Muscle of leg (tissue), 11 donors: ENCODE measurements around the gene IFITM5. TPM values are rescaled to one million over a fixed set of nuclear protein-coding genes. Genes with fewer than 3 reads are reported as not detected.
"Not testable (repeated sequence)": the region's sequence is repeated elsewhere in the genome, so short reads cannot be mapped to it uniquely, and the experiment has no call there.

Experiments
- DNase-seq: peaks from one replicate; pipeline ENCODE4 v3.0.0; 2013
- H3K27ac ChIP-seq: one replicate; pipeline ENCODE4 v1.5.1; 2013; ENCODE audit warnings: mild to moderate bottlenecking, low read length, control low read depth
- H3K27me3 ChIP-seq: one replicate; pipeline ENCODE4 v1.6.1; 2013; ENCODE audit warnings: low read length; ENCODE audit not compliant: control insufficient read depth, insufficient read depth
- H3K36me3 ChIP-seq: one replicate; pipeline ENCODE4 v1.6.1; 2013; ENCODE audit warnings: low read length; ENCODE audit not compliant: control insufficient read depth, insufficient read depth
- H3K4me1 ChIP-seq: one replicate; pipeline ENCODE4 v1.6.1; 2013; ENCODE audit warnings: low read length; ENCODE audit not compliant: control insufficient read depth, insufficient read depth
- H3K4me3 ChIP-seq: one replicate; pipeline ENCODE4 v1.5.1; 2013; ENCODE audit warnings: low read length, control low read depth
- H3K9me3 ChIP-seq: replicated peaks from 2 replicates; pipeline ENCODE4 v1.6.1; 2013; ENCODE audit warnings: low read depth, low read length; ENCODE audit not compliant: control insufficient read depth
- WGBS: methylation state at CpG from one replicate; pipeline ENCODE4 v1.1.5; 2013; ENCODE audit warnings: missing lambda C conversion rate; ENCODE audit not compliant: insufficient coverage; 5-methylcytosine and 5-hydroxymethylcytosine counted together
- polyA plus RNA-seq, 8 donors: library from polyadenylated mRNA; unstranded; fragments of 120-200 nt; gene quantifications; one replicate each; pipeline versions ENCODE4 v1.2.1 to v1.2.3, GENCODE V29; 2013; ENCODE audit warnings: inconsistent platforms in 1 of 8, low replicate concordance in 1 of 8; ENCODE audit not compliant: insufficient read length in 8 of 8, insufficient read depth in 1 of 8
- total RNA-seq: library from RNA; stranded (reverse); fragments of 120-200 nt; gene quantifications from one replicate; pipeline ENCODE4 v1.2.4, GENCODE V29; 2013

Gene IFITM5
- total and polyA plus RNA-seq, 9 donors = not detected

- WGBS = no CpG with 5 or more reads among the region's 14 CpGs
- H3K4me3 ChIP-seq = peak overlapping the region; percentile 15
- peaks cover 26% of the 10 kb centered on the region for H3K27me3 ChIP-seq
- peak overlapping the region; percentile 71 for H3K27ac ChIP-seq
- peaks cover 8% of the 10 kb centered on the region for H3K36me3 ChIP-seq
- no peaks in the 10 kb centered on the region for H3K9me3 ChIP-seq
- no peak for DNase-seq
- H3K4me1 ChIP-seq = peaks cover 60% of the 10 kb centered on the region
Measured at GRCh38 chr11:312092-312816, 12.9 kb upstream of the IFITM5 start.

- no CpG with 5 or more reads among the region's 71 CpGs for WGBS
Measured at GRCh38 chr11:311013-311748, 11.9 kb upstream of the IFITM5 start.

GRCh38 chr11:309979-310572 is 10.8 kb upstream of the IFITM5 start:
- 9% methylated on average over 2 of the region's 18 CpGs for WGBS
- Histone ChIP-seq H3K27ac (peak overlapping the region; percentile 78), H3K4me3 (peak overlapping the region; percentile 34), H3K4me1 (peaks cover 61% of the 10 kb centered on the region)
- H3K27me3 ChIP-seq, DNase-seq, H3K9me3 ChIP-seq, H3K36me3 ChIP-seq: not testable (repeated sequence)

More at GRCh38 chr11:311013-311748, 11.9 kb upstream of the IFITM5 start:
- DNase-seq, H3K27ac ChIP-seq, H3K36me3 ChIP-seq, H3K9me3 ChIP-seq: not testable (repeated sequence)
- H3K4me3 ChIP-seq = peak overlapping the region; percentile 25
- peaks cover 18% of the 10 kb centered on the region for H3K27me3 ChIP-seq
- peaks cover 63% of the 10 kb centered on the region for H3K4me1 ChIP-seq

GRCh38 chr11:308740-309665 is 9.7 kb upstream of the IFITM5 start:
- 72% methylated on average over 14 of the region's 24 CpGs for WGBS
- Histone ChIP-seq H3K4me3 (peak overlapping the region; percentile 28), H3K4me1 (peaks cover 57% of the 10 kb centered on the region), H3K27ac (peak overlapping the region; percentile 69)
- DNase-seq, H3K27me3 ChIP-seq, H3K9me3 ChIP-seq, H3K36me3 ChIP-seq: not testable (repeated sequence)

DNA sequence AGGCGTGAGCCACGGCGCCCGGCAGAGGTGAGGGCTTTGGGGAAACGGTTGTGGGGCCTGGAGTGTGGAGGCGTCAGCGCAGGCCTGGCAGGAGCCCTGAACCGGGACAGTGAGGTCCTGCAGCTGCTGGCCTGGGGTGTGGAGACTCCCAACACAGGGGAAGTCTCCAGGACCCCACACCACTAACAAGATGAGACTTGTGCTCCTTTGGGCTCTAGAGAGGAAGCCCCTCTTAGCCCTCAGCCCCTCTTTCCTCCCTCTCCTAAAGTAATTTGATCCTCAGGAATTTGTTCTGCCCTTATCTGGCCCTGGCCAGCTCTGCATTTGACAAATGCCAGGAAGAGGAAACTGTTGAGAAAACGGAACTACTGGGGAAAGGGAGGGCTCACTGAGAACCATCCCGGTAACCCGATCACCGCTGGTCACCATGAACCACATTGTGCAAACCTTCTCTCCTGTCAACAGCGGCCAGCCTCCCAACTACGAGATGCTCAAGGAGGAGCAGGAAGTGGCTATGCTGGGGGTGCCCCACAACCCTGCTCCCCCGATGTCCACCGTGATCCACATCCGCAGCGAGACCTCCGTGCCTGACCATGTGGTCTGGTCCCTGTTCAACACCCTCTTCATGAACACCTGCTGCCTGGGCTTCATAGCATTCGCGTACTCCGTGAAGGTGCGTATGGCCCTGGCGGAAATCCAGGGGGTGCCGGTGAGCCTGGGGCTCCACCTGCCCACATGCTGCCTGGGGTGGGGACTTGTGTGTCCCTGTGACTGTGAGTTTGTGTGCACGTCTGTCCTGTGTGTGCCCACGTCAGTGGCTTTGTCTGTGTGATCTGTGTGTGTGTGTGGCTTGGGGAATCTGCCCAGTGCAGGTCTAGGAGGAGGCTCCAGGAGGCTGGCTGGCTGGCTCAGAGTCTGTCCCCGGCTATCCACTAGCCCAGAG is 8.7 kb upstream of the IFITM5 start, which contains the start of gene IFITM2:
Gene IFITM2 (plus strand): TSS at position 51 of the 943 bp plus-strand sequence. CDS start 377 bp downstream, at position 428.
- H3K4me3 ChIP-seq = peak within 1 kb of the TSS; percentile 61
- not testable (repeated sequence) for H3K27me3 ChIP-seq, H3K36me3 ChIP-seq, H3K9me3 ChIP-seq
- 0% methylated on average over 9 of the region's 28 CpGs for WGBS
- H3K4me1 ChIP-seq = peaks cover 47% of the 10 kb centered on the region
- DNase-seq = peak; percentile 87
- H3K27ac ChIP-seq = peak within 1 kb of the TSS; percentile 93

DNA sequence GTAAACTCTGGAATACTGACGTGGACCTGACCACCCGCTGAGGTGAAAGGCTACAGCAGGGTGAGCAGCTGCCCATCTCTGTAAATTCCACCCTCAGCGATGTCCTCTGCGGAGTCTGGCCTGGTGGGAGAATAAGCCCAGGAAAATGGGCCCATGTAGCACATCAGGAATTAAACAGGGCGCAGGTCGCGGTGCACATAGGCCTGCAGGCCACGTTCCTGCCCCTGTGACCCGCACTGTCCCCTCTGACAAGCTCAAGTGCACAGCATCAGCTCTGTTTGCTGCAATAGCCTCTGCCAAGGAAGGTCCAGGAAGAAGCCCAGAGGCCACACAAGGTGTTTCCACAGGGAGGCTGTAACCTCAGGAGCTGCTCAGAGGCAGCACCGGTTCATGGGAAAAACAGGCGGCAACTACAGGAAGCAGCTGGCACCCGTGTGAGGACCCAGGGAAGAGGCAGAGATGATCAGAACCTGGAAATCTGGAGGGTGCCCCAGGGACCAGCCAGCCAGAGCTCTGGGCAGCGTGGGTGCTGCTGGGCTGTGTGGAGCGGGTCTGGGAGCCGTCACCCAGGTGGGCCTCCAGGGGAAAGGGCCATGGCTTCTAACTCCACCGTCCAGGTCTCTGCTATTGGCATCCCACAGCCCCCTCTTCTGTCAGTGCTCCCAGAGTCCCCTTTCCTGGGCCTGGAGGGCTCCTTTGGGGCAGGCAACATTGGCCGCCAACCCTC is 7.5 kb upstream of the IFITM5 start:
- peaks cover 38% of the 10 kb centered on the region for H3K4me1 ChIP-seq
- H3K36me3 ChIP-seq = no peaks in the 10 kb centered on the region
- no peak for DNase-seq
- H3K27ac ChIP-seq = peak overlapping the region; percentile 93
- H3K27me3 ChIP-seq = no peaks in the 10 kb centered on the region
- 83% methylated on average over 13 of the region's 17 CpGs for WGBS
- H3K4me3 ChIP-seq = no peak overlapping the region
- no peaks in the 10 kb centered on the region for H3K9me3 ChIP-seq

DNA sequence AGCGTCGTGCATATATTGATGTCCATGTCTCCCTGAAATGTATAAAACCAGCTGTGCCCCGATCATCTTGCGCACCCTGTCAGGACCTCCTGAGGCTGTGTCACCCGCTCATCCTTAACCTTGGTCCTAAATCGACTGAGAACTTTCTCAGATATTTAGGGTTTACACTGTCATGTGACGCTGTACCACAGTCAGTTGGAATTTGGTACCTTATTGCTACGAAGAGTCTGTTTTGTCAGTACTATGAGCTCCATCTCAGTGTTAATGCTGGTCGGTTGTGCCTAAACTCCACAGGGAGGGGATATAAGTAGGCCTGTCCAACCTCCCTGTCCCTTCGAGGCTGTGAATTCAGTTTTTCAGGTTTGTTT is 6.5 kb upstream of the IFITM5 start:
- WGBS = 75% methylated on average over 9 of the region's 10 CpGs

GRCh38 chr11:304915-305843 is 5.9 kb upstream of the IFITM5 start:
- no peak overlapping the region for H3K4me3 ChIP-seq
- H3K4me1 ChIP-seq = peaks cover 40% of the 10 kb centered on the region
- H3K27ac ChIP-seq = no peak overlapping the region
- WGBS = 50% methylated on average over 8 of the region's 19 CpGs
- no peaks in the 10 kb centered on the region for H3K9me3 ChIP-seq
- H3K27me3 ChIP-seq = peaks cover 6% of the 10 kb centered on the region
- H3K36me3 ChIP-seq = no peaks in the 10 kb centered on the region
- DNase-seq = peak; percentile 94

More for the DNA sequence above, 6.5 kb upstream of the IFITM5 start:
- Histone ChIP-seq H3K27ac (no peak overlapping the region), H3K4me1 (peaks cover 37% of the 10 kb centered on the region), H3K4me3 (no peak overlapping the region), H3K36me3 (no peaks in the 10 kb centered on the region), H3K27me3 (peaks cover 2% of the 10 kb centered on the region), H3K9me3 (no peaks in the 10 kb centered on the region)
- no peak for DNase-seq
